ENCODE data around the gene MPL.
"Not testable (repeated sequence)": the region's sequence is repeated elsewhere in the genome, so short reads cannot be mapped to it uniquely, and the experiment has no call there.

Gene MPL

GRCh38 chr1:43357251-43357650 is 19.6 kb downstream of the MPL start:
- DNase-seq (ENCODE audit: low spot score): no peak

DNA sequence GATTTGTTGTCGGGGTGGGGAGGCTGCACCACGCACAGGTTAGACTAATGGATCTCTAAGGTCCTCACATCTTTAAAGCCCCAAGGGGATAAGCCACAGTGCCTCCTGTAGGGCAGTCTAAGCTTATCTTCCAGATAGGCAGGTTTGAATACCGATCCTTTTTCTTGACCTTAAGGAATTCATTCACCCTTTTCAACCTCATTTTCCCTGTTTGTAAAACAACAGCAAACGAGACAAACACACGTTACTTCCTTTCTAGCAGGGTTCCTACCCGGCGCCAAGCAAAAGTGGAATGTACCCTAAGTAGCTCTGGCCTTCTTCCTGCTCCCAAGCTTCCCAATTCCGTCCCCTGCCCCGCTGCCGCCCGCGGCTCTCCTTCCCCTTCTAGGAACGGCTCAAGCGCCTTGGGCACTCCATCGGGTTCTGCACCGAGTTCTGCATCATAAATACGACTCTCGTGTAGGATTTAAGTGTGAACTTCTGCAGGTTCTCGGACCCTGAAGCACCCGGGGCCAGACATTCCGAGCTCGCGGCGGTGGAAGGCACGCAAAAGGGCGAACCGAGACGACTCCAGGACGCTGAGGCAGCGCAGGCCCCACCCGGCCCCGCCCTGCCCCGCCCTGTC is 20.6 kb downstream of the MPL start:
- peak; percentile 12 for DNase-seq (ENCODE audit: low spot score)

DNA sequence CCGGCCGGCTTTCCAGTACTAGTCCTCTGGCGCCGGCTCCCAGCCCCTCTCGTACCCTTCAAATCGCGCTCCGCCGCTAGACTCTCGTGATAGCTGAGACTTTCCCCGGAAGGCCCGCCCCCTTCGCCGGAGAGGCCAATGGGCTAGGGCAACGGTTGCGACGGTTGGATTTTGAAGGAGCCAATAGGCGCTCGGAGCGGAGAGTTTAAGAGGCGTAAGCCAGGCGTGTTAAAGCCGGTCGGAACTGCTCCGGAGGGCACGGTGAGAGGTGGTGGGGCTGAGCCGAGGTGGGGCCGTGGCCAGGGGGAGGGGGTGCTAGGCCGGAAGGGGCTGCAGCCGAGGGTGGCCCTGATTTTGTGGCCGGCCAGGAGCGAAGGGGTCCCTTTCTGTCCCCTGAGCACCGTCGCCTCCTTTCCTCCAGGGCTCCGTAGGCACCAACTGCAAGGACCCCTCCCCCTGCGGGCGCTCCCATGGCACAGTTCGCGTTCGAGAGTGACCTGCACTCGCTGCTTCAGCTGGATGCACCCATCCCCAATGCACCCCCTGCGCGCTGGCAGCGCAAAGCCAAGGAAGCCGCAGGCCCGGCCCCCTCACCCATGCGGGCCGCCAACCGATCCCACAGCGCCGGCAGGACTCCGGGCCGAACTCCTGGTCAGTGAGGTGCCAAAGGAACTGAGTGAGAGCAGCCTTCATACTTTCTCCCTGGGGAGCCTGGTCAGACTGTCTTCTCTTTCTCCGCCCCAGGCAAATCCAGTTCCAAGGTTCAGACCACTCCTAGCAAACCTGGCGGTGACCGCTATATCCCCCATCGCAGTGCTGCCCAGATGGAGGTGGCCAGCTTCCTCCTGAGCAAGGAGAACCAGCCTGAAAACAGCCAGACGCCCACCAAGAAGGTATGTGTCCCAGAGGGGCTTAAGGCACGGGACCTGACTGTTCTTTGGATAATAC is 21.4 kb downstream of the MPL start, which contains the start of gene CDC20:
TSS of gene CDC20 (plus strand) at position 236 of the 948 bp plus-strand sequence. CDS start at position 471, 235 bp downstream.
- peak; percentile 97 for DNase-seq (ENCODE audit: low spot score)

- DNase-seq (ENCODE audit: low spot score): no peak
Measured at GRCh38 chr1:43359696-43360095, 22.1 kb downstream of the MPL start.

GRCh38 chr1:43360616-43361015 is 23.0 kb downstream of the MPL start:
- no peak for DNase-seq (ENCODE audit: low spot score)

- DNase-seq (ENCODE audit: low spot score): no peak
Measured at GRCh38 chr1:43363283-43363934, 25.8 kb downstream of the MPL start.

DNA sequence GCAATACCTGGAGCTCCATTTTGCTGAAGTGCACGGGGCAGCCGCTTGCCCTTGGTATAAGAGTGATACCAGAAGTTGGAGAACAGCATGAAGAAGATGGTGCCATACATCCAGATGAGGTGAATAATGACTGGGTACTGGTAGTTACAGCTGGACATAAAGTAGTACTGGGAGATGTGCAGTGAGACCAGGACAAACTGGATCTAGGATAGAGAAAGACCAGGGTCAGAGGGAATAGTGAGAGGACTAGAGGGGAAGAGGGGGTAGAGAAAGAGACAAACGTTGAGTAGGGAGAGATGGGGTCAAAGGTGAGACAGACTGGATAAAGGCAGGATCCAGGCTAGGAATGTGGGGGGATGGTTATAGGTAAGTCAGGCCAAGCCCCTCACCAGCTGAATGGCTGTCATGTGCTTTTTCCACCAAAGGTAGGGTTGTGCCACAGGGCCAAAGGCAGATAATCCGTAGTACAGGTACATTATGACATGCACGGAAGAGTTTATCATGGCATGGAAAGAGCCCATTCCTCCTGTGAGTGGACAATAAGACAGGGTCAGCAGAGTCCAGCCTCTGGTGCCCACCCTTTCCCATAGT is 26.4 kb downstream of the MPL start:
- DNase-seq (ENCODE audit: low spot score): no peak

- no peak for DNase-seq (ENCODE audit: low spot score)
Measured at GRCh38 chr1:43365678-43366077, 28.1 kb downstream of the MPL start.

GRCh38 chr1:43366179-43366578 is 28.6 kb downstream of the MPL start:
- DNase-seq (ENCODE audit: low spot score): no peak

GRCh38 chr1:43366601-43367025 is 29.0 kb downstream of the MPL start:
- no peak for DNase-seq (ENCODE audit: low spot score)

DNA sequence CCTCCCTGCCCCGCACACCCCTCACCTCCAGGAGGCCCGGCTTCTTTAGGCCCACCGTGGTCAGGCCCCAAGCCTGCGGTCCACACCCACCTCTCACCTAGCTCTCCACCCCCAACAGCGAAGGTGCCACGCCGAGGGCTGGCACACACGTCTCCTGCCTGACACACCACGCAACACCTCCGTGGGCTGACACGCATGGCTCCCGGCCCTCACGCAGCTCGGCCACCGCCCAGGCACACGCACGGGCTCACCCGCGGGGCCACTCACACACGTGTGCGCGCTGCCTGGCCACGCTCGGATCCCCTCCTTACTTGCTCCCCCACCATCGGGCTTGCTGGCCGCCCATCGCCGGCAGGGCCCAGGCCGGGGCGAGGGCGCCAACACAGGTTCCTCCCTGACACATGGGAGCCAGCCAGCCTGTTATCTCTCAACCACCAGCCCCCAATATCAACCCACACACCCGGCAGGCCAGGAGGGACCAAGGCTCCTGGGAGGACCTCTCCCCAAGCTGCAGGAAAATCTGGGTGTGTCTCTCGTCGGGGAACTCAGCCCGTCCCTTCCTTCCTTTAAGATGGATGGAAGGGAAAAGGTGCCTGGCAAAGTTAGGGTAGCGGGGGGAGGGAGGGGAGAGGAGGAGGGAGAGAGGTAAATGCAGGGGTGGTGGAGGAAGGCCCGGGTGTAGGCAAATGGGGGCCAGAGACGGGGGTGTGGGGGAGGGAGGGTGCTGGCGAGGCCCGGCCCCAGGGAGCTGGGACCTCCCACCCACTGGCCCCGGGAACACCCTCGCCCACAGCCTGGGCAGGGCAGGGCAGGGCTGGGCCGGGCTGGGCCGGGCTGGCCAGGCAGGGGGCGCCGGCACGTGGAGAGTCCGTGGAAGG is 29.6 kb downstream of the MPL start:
- DNase-seq (ENCODE audit: low spot score): no peak

DNA sequence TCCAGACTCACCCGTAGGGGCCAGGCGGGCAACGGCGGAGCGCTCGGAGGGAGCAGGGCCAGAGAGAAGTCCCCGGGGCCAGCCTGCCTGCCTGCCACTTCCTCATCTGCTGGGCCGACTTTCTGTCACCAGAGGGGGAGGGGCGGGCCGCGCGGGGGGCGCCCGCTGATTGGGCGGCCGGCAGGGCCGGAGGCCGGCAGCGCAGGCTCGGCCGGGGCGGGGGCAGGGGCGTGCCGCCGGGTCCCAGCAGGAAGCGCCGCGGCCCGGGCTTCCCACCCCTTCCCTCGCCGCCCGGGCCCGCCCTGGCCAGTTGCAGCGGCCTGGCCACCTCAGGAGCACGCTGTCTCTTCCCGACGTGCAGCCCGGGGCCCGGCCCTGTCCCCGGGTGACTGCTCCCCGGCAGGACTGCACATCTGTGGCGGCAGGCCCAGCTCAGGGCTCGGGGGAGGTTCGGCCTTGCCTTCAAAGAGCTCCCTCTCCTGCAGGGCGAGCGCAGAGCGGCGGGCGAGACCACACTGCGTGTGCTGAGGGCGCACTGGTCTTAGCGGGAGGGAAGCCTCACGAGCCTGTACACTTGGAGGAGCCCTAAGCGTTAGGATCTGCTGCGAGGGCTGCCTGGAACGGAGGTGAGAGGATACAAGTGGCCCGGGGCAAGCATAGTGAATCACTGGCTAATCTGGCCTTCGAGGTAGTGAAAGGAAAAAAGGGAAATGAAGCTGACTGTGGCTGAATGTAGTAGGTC is 30.5 kb downstream of the MPL start, which contains the start of gene ELOVL1:
TSS of gene ELOVL1 (minus strand) at position 108 of the 742 bp plus-strand sequence. CDS start 2,402 bp downstream, outside the sequence.
- peak; percentile 86 for DNase-seq (ENCODE audit: low spot score)

DNA sequence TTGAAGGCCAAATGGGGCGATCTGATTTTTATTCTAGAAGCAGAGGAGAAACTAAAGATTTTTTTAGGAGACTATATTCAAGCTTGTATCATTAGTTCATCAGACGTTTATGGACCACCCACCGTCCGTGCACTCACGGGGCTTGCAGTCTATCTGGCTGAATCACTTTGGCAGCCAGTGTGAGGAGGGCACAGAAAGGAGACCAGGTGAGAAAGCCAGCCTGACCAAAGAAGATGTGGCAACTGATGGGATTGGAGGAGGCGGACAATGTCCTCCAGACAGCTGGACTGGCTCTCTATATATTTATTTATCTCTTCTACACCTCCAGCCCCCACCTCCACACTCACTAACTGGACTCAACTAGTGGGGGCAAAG is 31.0 kb downstream of the MPL start:
- DNase-seq (ENCODE audit: low spot score): no peak

DNA sequence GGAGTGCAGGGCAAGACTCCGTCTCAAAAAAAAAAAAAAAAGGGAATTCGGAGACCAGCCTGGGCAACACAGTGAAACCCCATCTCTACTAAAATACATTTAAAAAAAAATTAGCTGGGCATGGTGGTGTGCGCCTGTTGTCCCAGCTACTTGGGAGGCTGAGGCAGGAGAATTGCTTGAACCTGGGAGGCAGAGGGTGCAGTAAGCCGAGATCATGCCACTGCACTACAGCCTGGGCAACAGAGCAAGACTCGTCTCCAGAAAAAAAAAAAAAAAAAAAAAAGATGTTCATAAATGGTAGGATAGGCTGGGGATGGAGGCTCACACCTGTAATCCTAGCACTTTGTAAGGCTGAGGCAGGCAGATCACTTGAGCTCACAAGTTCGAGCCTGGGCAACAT is 32.2 kb downstream of the MPL start:
- DNase-seq (ENCODE audit: low spot score): not testable (repeated sequence)

DNA sequence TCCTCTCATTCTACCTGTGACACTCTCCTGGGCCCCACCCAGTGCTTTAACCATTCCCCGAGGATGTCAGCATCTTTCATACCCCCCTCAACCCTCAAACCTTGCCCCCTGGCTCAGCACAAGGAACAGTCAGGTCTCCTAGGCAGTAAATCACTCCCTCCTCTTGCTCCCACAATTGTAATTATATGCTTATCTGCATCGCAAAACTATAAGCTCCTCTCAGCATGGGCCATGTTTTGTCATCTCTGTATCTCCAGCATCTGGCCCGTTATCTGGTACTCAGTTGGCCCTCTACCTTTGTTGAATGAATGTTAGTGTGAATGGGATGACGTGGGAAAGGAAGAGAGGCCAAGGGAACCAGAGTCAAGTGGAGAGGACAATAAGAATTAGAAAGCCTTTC is 32.9 kb downstream of the MPL start:
- DNase-seq (ENCODE audit: low spot score): no peak

DNA sequence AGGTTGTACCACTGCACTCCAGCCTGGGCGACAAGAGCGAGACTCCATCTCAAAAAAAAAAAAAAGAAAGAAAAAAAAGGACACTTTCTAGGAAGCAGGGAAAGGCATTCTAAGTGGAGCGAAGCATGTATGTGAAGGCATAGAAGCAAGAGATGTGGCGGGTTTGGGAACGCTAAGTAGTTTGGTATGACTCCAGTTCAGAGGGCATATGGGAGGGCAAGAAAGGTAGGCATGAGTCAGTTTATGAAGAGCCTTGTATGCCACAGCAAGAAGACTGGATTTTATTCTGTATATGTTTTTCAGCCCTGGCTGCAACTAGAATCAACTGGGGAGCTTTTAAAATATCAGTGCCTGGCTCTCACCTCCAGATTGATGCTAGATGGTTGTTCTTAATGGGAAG is 34.6 kb downstream of the MPL start:
- DNase-seq (ENCODE audit: low spot score): no peak

DNA sequence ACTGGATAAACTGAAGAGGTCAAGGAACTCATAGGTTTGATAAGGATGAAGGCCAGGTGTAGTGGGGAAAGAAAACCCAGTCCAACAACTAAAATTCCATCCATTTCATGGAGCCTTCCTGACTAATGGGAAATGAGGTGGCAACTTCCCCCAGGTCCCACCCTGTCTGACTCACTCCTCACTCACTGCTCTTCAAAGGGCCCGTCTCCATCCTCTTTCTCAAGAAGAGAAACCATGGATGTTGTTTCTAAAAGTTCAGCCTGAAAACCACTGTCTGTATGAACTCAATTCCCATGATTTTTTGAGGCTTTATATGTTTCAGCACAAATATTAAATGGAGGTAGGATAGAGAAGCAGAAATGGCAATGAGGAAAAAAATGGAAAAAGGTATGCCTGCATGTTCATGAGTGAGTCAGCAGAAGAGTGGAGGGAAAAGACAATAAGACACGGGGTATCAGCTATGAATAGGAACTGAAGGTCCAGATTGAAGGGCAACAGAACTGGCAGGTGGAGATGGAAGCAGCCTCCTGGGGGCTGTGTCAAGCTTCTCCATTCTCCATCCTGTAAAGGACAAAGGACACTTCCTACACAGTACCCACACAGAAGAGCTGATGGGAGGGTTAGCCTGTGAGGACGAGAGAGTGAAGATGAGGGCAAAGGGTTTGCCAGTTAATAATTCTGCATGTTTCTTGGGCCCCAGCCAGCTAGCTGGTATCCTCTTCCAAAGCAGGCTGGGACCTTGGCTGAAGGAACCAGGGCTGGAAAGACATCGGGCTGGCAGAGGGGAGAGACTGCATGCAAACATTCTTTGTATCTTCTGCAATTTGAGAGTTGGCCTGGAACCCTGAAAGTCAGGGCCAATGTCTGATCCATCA is 35.7 kb downstream of the MPL start:
- DNase-seq (ENCODE audit: low spot score): no peak

- no peak for DNase-seq (ENCODE audit: low spot score)
Measured at GRCh38 chr1:43376723-43377235, 39.2 kb downstream of the MPL start.

DNA sequence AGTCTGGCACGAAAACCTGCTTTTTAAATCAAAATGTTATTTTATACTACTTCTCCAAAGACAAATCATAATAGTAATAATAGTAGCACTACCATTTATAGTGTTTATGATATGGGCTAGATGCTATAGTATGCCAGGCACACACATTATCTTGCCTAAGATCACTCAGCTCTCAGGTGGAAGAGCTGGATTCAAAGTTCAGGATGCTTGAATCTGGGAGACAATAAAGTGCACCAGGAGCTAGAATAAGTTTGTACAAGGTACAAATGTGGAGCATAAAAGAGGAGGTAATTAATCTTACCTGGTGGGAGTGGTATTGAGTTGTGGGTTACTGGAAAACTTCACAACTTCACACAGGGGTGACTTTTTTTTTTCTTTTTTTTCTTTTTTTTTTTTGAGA is 40.2 kb downstream of the MPL start:
- DNase-seq (ENCODE audit: low spot score): no peak

Measured in CD4-positive, alpha-beta T cell treated with Interleukin-15 for 4 hours (primary cell).